Measurements from ENCODE around the gene RHBG.

RHBG gene

GRCh38 chr1:156412653-156413321 is 43.8 kb downstream of the RHBG start:
- TF ChIP-seq ZFX (IDR thresholded peaks at IDR 0.05; ENCODE audit: borderline replicate concordance), result no peak
- TF ChIP-seq, protein P1, sequence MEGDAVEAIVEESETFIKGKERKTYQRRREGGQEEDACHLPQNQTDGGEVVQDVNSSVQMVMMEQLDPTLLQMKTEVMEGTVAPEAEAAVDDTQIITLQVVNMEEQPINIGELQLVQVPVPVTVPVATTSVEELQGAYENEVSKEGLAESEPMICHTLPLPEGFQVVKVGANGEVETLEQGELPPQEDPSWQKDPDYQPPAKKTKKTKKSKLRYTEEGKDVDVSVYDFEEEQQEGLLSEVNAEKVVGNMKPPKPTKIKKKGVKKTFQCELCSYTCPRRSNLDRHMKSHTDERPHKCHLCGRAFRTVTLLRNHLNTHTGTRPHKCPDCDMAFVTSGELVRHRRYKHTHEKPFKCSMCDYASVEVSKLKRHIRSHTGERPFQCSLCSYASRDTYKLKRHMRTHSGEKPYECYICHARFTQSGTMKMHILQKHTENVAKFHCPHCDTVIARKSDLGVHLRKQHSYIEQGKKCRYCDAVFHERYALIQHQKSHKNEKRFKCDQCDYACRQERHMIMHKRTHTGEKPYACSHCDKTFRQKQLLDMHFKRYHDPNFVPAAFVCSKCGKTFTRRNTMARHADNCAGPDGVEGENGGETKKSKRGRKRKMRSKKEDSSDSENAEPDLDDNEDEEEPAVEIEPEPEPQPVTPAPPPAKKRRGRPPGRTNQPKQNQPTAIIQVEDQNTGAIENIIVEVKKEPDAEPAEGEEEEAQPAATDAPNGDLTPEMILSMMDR (IDR thresholded peaks at IDR 0.05), result no peak
- no peak overlapping the region for H3K27ac ChIP-seq

- no peak overlapping the region for H3K27ac ChIP-seq
- no peak for TF ChIP-seq ZFX (IDR thresholded peaks at IDR 0.05; ENCODE audit: borderline replicate concordance)
- TF ChIP-seq, protein P1 (IDR thresholded peaks at IDR 0.05), result no peak
Observed at GRCh38 chr1:156413391-156414246, 44.6 kb downstream of the RHBG start.

DNA sequence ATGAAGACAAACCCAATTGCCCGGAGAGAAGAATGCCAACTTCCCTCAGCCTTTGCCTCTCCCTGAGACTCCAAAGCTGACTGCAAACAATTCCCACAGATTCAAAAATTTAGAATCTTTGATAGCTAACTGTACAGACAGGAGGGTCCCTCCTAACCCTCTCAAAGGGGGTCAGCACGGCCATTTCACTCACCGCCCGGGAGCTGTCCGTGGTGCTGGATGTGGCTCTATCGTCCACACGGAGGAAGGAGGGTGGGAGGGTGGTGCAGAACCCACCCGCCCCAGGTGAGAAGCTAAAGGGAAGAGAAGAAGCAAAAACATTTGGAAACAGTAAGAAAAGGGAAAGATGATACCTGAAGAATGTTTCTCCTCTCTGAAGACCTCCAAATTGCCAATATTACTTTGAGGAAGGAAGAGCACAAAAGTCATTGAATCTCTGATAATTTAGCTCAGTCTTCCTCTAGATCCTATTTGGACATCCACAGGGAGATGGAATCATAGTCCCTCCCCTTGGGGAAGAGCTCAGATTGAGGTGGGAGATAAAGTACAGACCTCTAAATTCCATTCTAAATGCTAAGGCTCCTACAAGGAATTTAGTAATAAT is 45.6 kb downstream of the RHBG start:
- TF ChIP-seq, protein P1 (IDR thresholded peaks at IDR 0.05), result no peak
- TF ChIP-seq ZFX (IDR thresholded peaks at IDR 0.05; ENCODE audit: borderline replicate concordance), result no peak
- H3K27ac ChIP-seq, result no peak overlapping the region

GRCh38 chr1:156416993-156417392 is 48.0 kb downstream of the RHBG start:
- H3K27ac ChIP-seq, result no peak overlapping the region
- no peak for TF ChIP-seq ZFX (IDR thresholded peaks at IDR 0.05; ENCODE audit: borderline replicate concordance)
- TF ChIP-seq, protein P1 (IDR thresholded peaks at IDR 0.05), result no peak

DNA sequence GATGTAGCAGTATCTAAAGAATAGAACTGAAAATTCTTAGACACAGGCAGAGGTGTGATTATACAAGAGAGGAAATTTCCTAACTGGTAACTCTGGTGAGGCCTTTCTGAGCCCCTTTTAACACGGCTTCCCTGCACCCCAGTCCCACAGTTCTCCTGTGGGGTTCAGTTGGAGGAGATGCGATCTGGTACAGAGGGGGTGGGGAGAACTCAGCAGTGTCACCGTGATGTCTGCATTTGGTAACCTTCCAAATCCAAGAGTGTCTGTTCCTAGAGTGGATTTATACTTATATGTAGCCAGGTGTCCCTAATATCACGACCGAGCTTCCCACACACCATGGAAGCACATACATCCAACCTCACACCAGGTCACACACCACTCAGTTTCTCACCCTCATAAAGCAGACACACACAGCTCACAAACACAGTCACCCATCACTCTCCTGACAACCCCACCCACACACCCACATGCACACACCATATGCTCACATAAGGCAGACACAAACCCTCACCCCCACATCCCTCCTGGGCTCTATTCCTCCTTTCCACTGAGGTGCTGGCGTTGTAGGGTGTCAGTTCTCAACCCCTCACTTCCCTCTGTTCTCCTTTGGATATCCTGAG is 48.5 kb downstream of the RHBG start:
- H3K27ac ChIP-seq, result no peak overlapping the region
- TF ChIP-seq, protein P1 (IDR thresholded peaks at IDR 0.05), result no peak
- no peak for TF ChIP-seq ZFX (IDR thresholded peaks at IDR 0.05; ENCODE audit: borderline replicate concordance)

DNA sequence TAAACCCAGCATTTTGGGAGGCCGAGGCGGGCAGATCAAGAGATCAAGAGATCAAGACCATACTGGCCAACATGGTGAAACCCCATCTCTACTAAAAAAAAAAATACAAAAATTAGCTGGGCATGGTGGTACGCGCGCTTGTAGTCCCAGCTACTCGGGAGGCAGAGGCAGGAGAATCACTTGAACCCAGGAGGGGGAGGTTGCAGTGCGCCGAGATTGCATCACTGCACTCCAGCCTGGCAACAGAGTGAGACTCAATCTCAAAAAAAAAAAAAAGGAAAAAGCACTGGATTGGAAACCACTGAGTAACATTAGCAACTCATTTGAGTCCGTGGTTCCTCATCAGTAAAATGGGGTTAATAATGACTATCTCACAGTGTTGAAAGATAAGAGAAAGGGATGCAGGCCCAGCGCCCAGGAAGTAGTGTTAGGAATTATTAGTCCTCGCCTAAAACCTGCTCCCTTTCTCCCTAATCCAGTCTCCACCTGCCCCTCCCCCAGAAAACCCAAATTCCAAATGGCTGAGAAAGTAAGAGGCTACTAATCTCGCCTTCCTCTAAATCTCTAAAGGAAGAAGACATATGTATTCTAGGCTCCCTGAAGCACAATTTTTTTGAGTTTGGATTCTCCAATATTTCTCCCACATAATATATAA is 49.5 kb downstream of the RHBG start:
- no peak overlapping the region for H3K27ac ChIP-seq
- TF ChIP-seq ZFX (IDR thresholded peaks at IDR 0.05; ENCODE audit: borderline replicate concordance), result no peak
- TF ChIP-seq, protein P1 (IDR thresholded peaks at IDR 0.05), result no peak

All from 22Rv1 (cell line).